Smooth muscle cell (in vitro differentiated cells): ENCODE data around the gene UBE2E2. TPM values are rescaled to one million over a fixed set of nuclear protein-coding genes. Genes with fewer than 3 reads are reported as not detected.

Experiments
- DNase-seq: peaks from one replicate; lab custom pipeline; 2025; ENCODE audit not compliant: unreplicated experiment; lab: John Stamatoyannopoulos, UW
- H2AFZ ChIP-seq: fragments of 200-600 bp; sonication (generic); 2 replicates; pipeline ENCODE4 v1.6.0; 2016; ENCODE audit warnings: antibody characterized with exemption, low read depth, mild to moderate bottlenecking
- H3F3A ChIP-seq: fragments of 200-600 bp; sonication (generic); 2 replicates; pipeline ENCODE4 v1.6.0; 2017; ENCODE audit warnings: antibody characterized with exemption, low read depth
- H3K27ac ChIP-seq: fragments of 200-600 bp; sonication (generic); 2 replicates; pipeline ENCODE4 v1.5.1; 2016; ENCODE audit warnings: low read depth, mild to moderate bottlenecking
- H3K27me3 ChIP-seq: fragments of 200-600 bp; sonication (generic); 2 replicates; pipeline ENCODE4 v1.6.1; 2016; ENCODE audit warnings: low read depth, mild to moderate bottlenecking
- H3K36me3 ChIP-seq: fragments of 200-600 bp; sonication (generic); 2 replicates; pipeline ENCODE4 v1.5.1; 2016; ENCODE audit warnings: low read depth
- H3K4me1 ChIP-seq: fragments of 200-600 bp; sonication (generic); 2 replicates; pipeline ENCODE4 v1.5.1; 2016; ENCODE audit warnings: low read depth
- H3K4me2 ChIP-seq: fragments of 200-600 bp; sonication (generic); 2 replicates; pipeline ENCODE4 v1.6.0; 2016; ENCODE audit warnings: mild to moderate bottlenecking
- H3K4me3 ChIP-seq: fragments of 200-600 bp; sonication (generic); 2 replicates; pipeline ENCODE4 v1.5.1; 2016; ENCODE audit warnings: mild to moderate bottlenecking
- H3K79me2 ChIP-seq: fragments of 200-600 bp; sonication (generic); 2 replicates; pipeline ENCODE4 v1.6.0; 2016; ENCODE audit warnings: low read depth, mild to moderate bottlenecking
- H3K9ac ChIP-seq: fragments of 200-600 bp; sonication (generic); 2 replicates; pipeline ENCODE4 v1.6.0; 2016; ENCODE audit warnings: low read depth
- H3K9me3 ChIP-seq: fragments of 200-600 bp; sonication (generic); replicated peaks from 2 replicates; pipeline ENCODE4 v1.5.1; 2016; ENCODE audit warnings: low read depth
- H4K20me1 ChIP-seq: fragments of 200-600 bp; sonication (generic); 2 replicates; pipeline ENCODE4 v1.6.0; 2016; ENCODE audit warnings: low read depth
- whole genome bisulfite sequencing: methylation state at CpG from one replicate; pipeline ENCODE4 v1.1.7; 2016; ENCODE audit warnings: low lambda C conversion rate; 5-methylcytosine and 5-hydroxymethylcytosine counted together
- polyA plus RNA-seq: library from polyadenylated mRNA; unstranded; fragments of >200 nt; fragmentation: Nextera tagmentation; extraction: Ambion mirVana; gene quantifications from 2 replicates; pipeline ENCODE4 v1.2.1, GENCODE V29; 2016
- total RNA-seq: library from RNA; depleted of rRNA; stranded (reverse); fragments of >200 nt; gene quantifications from 2 replicates; pipeline ENCODE4 v1.2.3, GENCODE V29; 2014
- TF ChIP-seq, protein P1 (sequence below): fragments of 200-600 bp; sonication (generic); IDR thresholded peaks from 2 replicates; pipeline ENCODE4 v1.5.1; 2017; ENCODE audit warnings: borderline replicate concordance, mild to moderate bottlenecking, antibody characterized with exemption; ENCODE audit not compliant: insufficient read depth, poor library complexity, severe bottlenecking

Gene UBE2E2
- total and polyA plus RNA-seq, 2 experiments from 2014 or later, result 65.9 to 121 TPM

DNA sequence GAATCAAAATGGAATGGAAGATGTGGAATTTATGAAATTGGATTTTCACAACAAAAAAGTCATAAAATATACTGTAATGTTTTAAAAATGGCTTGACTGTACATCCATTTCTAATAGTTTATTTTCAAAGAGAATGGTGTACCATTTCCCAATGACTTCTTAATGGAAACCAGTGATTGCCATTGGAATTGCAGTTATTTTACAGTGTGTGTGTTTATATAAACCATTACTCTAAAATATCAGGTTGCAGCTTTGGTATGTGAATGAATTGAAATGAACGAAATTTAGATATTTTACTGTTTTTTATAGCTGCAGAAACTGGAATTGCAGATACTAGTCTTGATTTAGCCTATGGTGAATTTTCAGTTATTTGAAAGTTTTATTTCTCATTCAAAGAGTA lies 165.6 kb downstream of the UBE2E2 start:
- no peaks in the 10 kb centered on the region for H3K36me3 ChIP-seq
- DNase-seq, result no peak
- no peak overlapping the region for H3K4me2 ChIP-seq
- H2AFZ ChIP-seq, result no peak overlapping the region
- no peak overlapping the region for H3K27ac ChIP-seq
- no peaks in the 10 kb centered on the region for H3F3A ChIP-seq
- H3K4me1 ChIP-seq, result no peaks in the 10 kb centered on the region
- H3K9me3 ChIP-seq, result no peaks in the 10 kb centered on the region
- no peaks in the 10 kb centered on the region for H3K27me3 ChIP-seq
- TF ChIP-seq, protein P1, sequence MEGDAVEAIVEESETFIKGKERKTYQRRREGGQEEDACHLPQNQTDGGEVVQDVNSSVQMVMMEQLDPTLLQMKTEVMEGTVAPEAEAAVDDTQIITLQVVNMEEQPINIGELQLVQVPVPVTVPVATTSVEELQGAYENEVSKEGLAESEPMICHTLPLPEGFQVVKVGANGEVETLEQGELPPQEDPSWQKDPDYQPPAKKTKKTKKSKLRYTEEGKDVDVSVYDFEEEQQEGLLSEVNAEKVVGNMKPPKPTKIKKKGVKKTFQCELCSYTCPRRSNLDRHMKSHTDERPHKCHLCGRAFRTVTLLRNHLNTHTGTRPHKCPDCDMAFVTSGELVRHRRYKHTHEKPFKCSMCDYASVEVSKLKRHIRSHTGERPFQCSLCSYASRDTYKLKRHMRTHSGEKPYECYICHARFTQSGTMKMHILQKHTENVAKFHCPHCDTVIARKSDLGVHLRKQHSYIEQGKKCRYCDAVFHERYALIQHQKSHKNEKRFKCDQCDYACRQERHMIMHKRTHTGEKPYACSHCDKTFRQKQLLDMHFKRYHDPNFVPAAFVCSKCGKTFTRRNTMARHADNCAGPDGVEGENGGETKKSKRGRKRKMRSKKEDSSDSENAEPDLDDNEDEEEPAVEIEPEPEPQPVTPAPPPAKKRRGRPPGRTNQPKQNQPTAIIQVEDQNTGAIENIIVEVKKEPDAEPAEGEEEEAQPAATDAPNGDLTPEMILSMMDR, result no peak
- H3K79me2 ChIP-seq, result peaks cover 7% of the 10 kb centered on the region
- H3K4me3 ChIP-seq, result no peak overlapping the region
- no peak overlapping the region for H3K9ac ChIP-seq
- 96% methylated on average over 1 of the region's 1 CpG for WGBS
- H4K20me1 ChIP-seq, result peaks cover 53% of the 10 kb centered on the region

DNA sequence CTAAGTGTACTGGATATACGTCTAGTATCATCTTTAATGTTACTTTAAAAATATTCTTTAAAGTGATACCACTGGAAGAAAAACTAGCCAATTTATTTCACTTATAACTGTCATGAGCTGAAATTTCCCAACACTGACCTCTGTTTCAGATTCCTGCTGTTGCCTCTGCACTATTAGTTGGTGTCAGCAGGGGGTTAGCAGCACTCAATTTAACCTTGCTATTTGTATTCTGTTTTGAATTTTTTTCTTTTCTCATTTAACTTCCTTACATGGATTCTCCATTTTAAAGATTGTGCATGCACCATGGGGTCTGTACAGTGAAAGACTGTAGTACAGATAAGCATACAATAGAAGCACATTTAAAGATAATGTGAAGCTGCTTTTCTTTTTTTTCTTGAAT lies 169.2 kb downstream of the UBE2E2 start:
- no peaks in the 10 kb centered on the region for H3K36me3 ChIP-seq
- H3K4me1 ChIP-seq, result no peaks in the 10 kb centered on the region
- H2AFZ ChIP-seq, result no peak overlapping the region
- no peaks in the 10 kb centered on the region for H3F3A ChIP-seq
- WGBS, result 83% methylated on average over 1 of the region's 1 CpG
- no peak overlapping the region for H3K4me2 ChIP-seq
- DNase-seq, result no peak
- H3K27me3 ChIP-seq, result no peaks in the 10 kb centered on the region
- peaks cover 84% of the 10 kb centered on the region for H4K20me1 ChIP-seq
- no peaks in the 10 kb centered on the region for H3K9me3 ChIP-seq
- peaks cover 4% of the 10 kb centered on the region for H3K79me2 ChIP-seq
- TF ChIP-seq, protein P1, result no peak
- no peak overlapping the region for H3K27ac ChIP-seq
- H3K4me3 ChIP-seq, result no peak overlapping the region
- H3K9ac ChIP-seq, result no peak overlapping the region

- H4K20me1 ChIP-seq, result peaks cover 86% of the 10 kb centered on the region
- no peaks in the 10 kb centered on the region for H3K36me3 ChIP-seq
- H3K4me1 ChIP-seq, result no peaks in the 10 kb centered on the region
- no peak overlapping the region for H3K9ac ChIP-seq
- H3K4me2 ChIP-seq, result no peak overlapping the region
- no peak overlapping the region for H3K4me3 ChIP-seq
- TF ChIP-seq, protein P1, result no peak
- no peaks in the 10 kb centered on the region for H3F3A ChIP-seq
- H2AFZ ChIP-seq, result no peak overlapping the region
- no peaks in the 10 kb centered on the region for H3K79me2 ChIP-seq
- H3K27ac ChIP-seq, result no peak overlapping the region
- no peak for DNase-seq
- H3K27me3 ChIP-seq, result no peaks in the 10 kb centered on the region
- H3K9me3 ChIP-seq, result no peaks in the 10 kb centered on the region
- 91% methylated on average over 3 of the region's 3 CpGs for WGBS
These were observed 173.6 kb downstream of the UBE2E2 start for GRCh38 chr3:23376516-23377248.
